Purkinje cell (primary cell): ENCODE results near the gene CNNM4. TPM values are rescaled to one million over a fixed set of nuclear protein-coding genes. Genes with fewer than 3 reads are reported as not detected.

Experiments
- polyA plus RNA-seq: library from polyadenylated mRNA; unstranded; fragments of >200 nt; fragmentation: Nextera tagmentation; gene quantifications from 2 replicates; pipeline ENCODE4 v1.2.1, GENCODE V29; 2014

Gene CNNM4
- polyA plus RNA-seq: 4.2 and 5.3 TPM in 2 replicates

DNA sequence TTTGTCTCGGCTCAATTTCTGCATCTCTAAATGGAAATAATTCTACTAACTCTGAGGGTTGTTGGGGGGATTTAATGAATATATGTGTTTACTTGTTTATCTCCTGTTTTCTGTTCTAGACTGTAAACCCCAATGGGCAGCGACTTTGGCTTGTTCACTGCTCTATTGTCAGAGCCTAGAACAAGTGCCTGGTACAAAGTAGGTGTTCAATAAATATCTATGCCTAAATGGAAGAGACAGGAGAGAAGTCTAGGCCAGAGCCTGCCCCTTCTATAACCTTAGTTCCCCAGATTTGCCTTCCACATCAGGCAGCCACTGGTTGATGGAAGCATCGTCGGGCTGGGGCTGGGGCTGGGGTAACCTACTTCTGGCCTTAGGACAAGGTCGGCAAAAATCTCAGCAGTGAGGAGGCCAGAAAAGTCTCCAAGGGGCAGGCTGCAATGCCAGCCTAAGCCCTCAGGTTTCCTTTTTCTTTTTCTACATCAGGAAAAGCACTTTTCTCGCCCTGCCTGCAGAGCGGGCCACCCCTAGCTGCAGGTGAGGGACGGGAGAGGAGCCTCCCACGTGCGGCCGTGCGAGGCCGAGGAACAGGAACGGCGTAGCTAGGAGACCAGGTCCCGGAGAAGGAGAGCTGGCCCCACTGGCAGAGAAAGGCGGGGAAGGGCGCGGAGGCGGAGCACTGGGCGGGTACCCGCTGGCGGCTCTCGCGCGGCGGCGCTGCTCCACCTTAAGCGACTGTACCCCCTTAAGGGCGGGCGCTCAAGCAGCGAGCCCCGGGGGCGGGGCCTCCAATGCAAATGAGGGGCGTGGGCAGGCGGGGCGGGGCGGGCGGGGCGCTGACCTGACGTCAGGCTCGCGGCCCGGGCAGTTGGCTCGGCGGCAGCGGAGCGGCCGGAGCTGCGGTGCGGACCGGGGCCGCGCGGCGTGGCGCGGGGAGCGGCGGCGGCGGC lies at the start of gene CNNM4:
CNNM4 (plus strand) TSS at position 867 of the 950 bp plus-strand sequence. CDS start 98 bp downstream, outside the sequence.

DNA sequence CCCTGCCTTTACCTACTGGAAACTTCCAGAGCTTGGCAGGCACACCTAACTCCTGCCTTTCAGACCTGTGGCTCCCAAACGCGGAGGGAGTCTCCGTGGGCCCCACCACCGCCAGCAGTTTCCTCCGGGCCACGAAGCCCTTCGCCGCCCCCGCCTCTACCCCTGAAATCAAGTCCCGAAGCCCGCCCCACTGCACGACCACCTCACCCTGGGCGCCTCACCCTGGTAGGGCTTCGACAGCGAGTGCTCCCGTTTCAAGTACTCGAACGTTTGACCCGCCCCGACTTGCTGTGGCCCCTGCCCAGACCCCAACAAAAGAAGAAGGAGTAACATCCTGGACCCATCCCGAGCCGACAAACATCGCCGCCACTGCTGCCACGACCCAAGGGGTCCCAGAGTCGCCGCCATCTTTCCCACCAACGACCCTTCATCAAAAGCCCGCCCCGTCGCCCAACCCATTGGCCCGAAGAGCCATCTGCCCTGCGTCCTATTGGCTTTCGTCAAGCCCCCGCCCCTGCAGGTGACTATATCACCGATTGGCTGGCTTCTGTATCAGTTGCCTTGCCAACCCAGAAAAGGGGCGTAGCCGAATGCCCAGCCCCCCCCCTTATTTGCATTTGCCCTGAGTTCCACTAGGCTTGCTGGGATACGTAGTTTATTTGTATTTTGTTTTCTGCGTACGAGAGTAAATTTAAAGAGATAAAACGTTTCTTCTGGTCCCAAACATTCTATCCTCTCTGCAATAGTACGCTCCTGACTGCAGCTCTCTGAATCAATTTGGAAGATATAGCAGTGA lies 20.9 kb upstream of the CNNM4 start, which contains the start of gene LMAN2L:
LMAN2L (minus strand) TSS at position 432 of the 796 bp plus-strand sequence; CDS start at position 408, 24 bp downstream.

DNA sequence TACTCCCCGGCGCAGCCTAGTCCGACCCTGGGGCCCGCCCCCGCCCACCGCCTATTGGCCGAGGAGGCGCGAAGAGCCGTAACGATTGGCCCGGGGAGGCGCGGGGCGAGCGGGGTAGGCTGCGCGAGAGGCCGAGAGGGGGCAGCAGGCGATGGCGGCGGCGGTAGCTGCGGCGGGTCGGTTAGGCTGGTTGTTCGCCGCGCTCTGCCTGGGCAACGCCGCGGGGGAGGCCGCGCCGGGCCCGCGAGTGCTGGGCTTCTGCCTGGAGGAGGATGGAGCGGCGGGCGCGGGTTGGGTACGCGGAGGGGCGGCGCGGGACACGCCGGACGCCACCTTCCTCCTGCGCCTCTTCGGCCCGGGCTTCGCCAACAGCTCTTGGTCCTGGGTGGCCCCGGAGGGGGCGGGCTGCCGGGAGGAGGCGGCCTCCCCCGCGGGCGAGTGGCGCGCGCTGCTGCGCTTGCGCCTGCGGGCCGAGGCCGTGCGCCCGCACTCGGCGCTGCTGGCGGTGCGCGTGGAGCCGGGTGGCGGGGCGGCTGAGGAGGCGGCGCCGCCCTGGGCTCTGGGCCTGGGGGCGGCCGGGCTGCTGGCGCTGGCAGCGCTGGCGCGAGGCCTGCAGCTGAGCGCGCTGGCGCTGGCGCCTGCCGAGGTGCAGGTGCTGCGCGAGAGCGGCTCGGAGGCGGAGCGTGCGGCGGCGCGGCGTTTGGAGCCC lies 55.6 kb downstream of the CNNM4 start, which contains the start of gene CNNM3:
CNNM3 (plus strand) TSS at position 142 of the 709 bp plus-strand sequence; CDS start at position 152, 10 bp downstream.

DNA sequence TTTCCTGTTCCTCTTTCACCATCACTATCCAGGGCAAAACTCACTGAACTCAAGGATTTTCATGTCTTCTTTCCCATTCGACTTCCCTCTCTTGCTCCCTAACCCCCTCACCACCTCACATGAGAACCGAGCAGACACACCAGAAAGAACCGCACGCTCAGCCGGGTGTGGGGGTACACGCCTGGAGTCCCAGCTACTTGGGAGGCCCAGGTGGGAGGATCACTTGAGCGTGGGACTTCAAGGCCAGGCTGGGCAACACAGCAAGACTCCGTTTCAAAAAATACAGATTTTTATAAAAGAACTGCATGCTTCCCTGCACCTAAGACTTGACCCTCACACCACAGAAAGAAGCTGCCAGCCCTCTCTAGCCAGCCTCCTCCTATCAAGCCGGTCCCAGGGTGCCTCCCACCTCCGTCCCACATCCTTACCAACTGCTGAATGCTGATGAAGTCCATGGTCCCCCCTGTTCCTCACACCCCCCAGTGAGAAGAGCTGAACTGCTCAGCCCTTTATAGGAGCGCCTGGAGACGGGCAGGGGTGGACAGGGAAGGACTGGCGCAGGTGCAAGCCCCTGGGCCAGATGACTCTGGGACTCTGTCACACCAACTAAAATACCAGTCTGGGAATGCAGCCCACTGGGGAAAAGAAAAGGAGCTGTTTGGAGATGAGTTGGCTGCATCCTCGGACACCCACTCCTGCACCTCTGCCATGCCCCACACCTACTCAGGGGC lies 83.0 kb downstream of the CNNM4 start, which contains the start of gene ANKRD23:
ANKRD23 (minus strand) TSS at position 484 of the 731 bp plus-strand sequence; CDS start at position 455, 29 bp downstream.

DNA sequence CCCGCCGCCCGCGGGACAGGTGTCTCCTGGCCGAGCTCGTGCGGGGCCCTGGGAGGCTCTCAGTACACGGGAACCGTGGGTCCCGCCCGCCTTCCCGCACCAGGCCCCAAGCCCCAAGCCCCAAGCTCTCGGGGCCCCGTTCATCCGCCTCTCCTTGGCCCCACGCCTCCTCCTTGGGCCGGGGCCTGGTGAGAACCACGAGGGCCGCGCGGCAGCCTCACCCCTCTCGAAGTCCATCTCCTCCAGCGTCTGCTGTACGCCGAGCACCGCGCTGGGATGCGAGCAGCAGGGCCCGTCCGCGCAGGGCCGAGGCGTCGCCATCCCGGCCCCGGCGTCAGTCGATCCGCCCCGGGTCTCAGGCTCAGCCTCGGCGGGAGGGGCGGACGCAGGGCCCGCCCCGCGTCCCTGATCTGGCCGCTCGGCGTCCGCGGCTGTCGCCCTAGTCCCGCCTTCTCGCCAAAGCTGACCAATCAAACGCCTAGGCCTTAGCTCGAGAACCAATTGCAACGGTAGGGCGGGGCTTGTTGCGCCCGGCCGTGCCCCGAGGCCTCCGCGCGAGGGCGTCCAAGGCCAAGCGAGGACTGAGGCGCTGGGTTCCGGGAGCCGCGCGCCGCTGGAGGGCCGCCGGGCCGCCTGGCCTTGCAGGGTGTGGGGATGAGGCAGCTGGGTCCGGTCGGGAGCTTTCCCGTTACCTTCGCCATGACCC lies 97.1 kb downstream of the CNNM4 start, which contains the start of gene ANKRD39:
ANKRD39 (minus strand) TSS at position 350 of the 706 bp plus-strand sequence; CDS start at position 321, 29 bp downstream.

Other genes with a start within 250 kb of the CNNM4 start
- 0.66 TPM in 1 of 2 replicates, not detected in the other for gene ARID5A, start 224.2 kb upstream of the CNNM4 start, polyA plus RNA-seq
- gene KANSL3, start 122.6 kb upstream of the CNNM4 start, polyA plus RNA-seq: 3.8 and 7.3 TPM in 2 replicates
- gene FER1L5, start 118.1 kb upstream of the CNNM4 start, polyA plus RNA-seq: not detected in 2 replicates
- 15.8 and 17.2 TPM in 2 replicates for gene LMAN2L, start 20.8 kb upstream of the CNNM4 start, polyA plus RNA-seq
- 1.1 and 2.0 TPM in 2 replicates for gene CNNM3, start 55.4 kb downstream of the CNNM4 start, polyA plus RNA-seq
- 2.2 TPM in 1 of 2 replicates, not detected in the other for gene ANKRD23, start 83.1 kb downstream of the CNNM4 start, polyA plus RNA-seq
- gene ANKRD39, start 97.1 kb downstream of the CNNM4 start, polyA plus RNA-seq: 49.9 and 50.2 TPM in 2 replicates
- gene SEMA4C, start 109.2 kb downstream of the CNNM4 start, polyA plus RNA-seq: 0.09 TPM in 1 of 2 replicates, not detected in the other
- not detected in 2 replicates for gene FAM178B, start 225.7 kb downstream of the CNNM4 start, polyA plus RNA-seq